B cell (primary cell): ENCODE measurements around the gene LRRN3.

Experiments
- EZH2 ChIP-seq: IDR thresholded peaks from 2 replicates; pipeline ENCODE4 v1.6.1; 2012; ENCODE audit warnings: borderline replicate concordance, low read depth, mild to moderate bottlenecking, moderate library complexity, low read length; ENCODE audit not compliant: insufficient read depth, poor library complexity, severe bottlenecking
- TF ChIP-seq, protein P1 (sequence below): fragments of 200-600 bp; IDR thresholded peaks from one replicate; pipeline ENCODE4 v1.8.0; 2022; ENCODE audit warnings: antibody characterized with exemption, mild to moderate bottlenecking

DNA sequence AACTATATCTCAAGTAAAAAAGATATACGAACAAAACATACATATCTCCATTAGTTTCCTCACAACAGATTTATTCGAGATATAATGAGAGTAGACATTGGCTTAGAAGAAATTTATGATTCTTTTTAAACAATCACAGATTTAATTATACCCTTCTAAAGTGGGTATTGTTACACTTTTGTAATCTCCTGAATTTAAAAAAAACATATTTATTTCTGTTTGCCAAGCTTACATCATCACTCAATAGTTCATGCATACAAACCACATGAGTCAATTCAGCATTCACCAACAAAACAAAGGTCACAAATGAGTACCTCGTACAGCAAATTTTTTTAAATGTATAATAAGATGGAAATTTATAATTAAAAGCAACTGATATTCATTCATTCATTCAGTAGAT, 17.6 kb downstream of the LRRN3 start:
- no peak for TF ChIP-seq EZH2
- TF ChIP-seq, protein P1, sequence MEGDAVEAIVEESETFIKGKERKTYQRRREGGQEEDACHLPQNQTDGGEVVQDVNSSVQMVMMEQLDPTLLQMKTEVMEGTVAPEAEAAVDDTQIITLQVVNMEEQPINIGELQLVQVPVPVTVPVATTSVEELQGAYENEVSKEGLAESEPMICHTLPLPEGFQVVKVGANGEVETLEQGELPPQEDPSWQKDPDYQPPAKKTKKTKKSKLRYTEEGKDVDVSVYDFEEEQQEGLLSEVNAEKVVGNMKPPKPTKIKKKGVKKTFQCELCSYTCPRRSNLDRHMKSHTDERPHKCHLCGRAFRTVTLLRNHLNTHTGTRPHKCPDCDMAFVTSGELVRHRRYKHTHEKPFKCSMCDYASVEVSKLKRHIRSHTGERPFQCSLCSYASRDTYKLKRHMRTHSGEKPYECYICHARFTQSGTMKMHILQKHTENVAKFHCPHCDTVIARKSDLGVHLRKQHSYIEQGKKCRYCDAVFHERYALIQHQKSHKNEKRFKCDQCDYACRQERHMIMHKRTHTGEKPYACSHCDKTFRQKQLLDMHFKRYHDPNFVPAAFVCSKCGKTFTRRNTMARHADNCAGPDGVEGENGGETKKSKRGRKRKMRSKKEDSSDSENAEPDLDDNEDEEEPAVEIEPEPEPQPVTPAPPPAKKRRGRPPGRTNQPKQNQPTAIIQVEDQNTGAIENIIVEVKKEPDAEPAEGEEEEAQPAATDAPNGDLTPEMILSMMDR: no peak
